ENCODE data around the gene CNTN5. TPM values are rescaled to one million over a fixed set of nuclear protein-coding genes. Genes with fewer than 3 reads are reported as not detected.

CNTN5 gene
- total RNA-seq, 1 donor from 2014 or later, result not detected

DNA sequence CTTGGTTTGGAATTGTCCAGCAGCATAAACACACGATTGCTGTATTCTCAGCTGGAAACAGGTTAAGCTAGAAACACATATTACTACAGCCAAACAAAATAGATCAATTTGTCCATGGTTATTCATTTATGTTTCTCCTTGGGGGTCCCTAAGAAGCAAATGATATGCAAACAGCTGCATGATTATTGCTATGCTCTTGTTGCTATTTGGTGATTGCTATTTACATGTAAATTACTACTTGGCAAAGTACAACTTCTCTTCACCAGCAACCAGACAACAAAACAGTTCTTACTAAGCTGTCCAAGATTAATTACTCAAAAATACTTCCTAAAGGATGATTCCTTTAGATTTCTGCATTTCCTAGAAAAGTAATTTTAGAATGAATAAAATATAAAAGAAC is 1098.4 kb downstream of the CNTN5 start:
- Mint-ChIP-seq H3K4me1 (ENCODE audit: low read depth) (no peaks in the 10 kb centered on the region), H3K27me3 (ENCODE audit: low read depth) (peaks cover 7% of the 10 kb centered on the region), H3K9me3 (ENCODE audit: low read depth) (no peaks in the 10 kb centered on the region), H3K4me3 (ENCODE audit: unreplicated experiment) (no peak overlapping the region), H3K27ac (ENCODE audit: unreplicated experiment) (no peak overlapping the region), H3K36me3 (ENCODE audit: low read depth) (no peaks in the 10 kb centered on the region)
- TF ChIP-seq, protein P1, sequence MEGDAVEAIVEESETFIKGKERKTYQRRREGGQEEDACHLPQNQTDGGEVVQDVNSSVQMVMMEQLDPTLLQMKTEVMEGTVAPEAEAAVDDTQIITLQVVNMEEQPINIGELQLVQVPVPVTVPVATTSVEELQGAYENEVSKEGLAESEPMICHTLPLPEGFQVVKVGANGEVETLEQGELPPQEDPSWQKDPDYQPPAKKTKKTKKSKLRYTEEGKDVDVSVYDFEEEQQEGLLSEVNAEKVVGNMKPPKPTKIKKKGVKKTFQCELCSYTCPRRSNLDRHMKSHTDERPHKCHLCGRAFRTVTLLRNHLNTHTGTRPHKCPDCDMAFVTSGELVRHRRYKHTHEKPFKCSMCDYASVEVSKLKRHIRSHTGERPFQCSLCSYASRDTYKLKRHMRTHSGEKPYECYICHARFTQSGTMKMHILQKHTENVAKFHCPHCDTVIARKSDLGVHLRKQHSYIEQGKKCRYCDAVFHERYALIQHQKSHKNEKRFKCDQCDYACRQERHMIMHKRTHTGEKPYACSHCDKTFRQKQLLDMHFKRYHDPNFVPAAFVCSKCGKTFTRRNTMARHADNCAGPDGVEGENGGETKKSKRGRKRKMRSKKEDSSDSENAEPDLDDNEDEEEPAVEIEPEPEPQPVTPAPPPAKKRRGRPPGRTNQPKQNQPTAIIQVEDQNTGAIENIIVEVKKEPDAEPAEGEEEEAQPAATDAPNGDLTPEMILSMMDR (IDR thresholded peaks at IDR 0.05), result no peak
- DNase-seq (ENCODE audit: low spot score), result no peak

DNA sequence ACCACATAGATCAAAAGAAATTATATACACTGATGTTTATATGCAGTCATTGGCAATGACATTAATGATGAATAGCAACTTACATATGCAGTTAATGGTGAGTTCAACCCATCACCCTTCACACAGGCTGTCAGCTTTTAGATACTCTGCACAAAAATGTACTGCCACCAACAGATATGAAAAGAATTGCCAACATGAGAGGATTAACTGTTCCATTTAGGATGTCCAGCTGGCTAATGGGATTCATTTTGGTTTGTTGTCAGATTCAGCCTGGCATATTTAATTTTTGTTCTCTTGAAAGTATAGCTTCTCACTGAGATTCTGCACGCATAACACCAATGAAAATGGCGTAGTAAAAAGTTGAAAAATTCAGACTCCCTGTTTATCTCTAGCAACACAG is 1112.4 kb downstream of the CNTN5 start:
- Mint-ChIP-seq H3K27ac (ENCODE audit: unreplicated experiment) (no peak overlapping the region), H3K9me3 (ENCODE audit: low read depth) (no peaks in the 10 kb centered on the region), H3K4me3 (ENCODE audit: unreplicated experiment) (no peak overlapping the region)

DNA sequence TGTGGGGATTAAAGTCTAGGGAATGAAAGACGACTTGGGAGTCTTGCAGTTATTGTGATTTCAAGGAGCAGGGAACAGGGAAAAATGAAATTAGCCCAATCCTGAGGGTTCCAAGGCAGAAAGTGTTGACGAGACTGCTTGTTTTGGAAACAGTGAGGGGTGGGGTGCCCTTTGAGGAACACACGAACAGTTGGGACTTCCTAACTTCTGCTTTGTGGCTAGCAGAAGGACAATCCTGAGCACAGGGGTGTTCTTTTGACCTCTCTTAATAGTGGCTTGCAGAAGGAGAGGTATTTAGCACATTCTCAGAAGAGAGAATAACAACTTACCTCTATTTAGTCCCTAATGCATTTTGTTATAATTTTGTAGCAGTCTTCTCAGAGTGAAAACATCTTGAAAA is 1120.5 kb downstream of the CNTN5 start:
- Mint-ChIP-seq H3K27ac (ENCODE audit: unreplicated experiment) (no peak overlapping the region), H3K4me3 (ENCODE audit: unreplicated experiment) (no peak overlapping the region), H3K27me3 (ENCODE audit: low read depth) (peaks cover 2% of the 10 kb centered on the region), H3K4me1 (ENCODE audit: low read depth) (no peaks in the 10 kb centered on the region), H3K9me3 (ENCODE audit: low read depth) (no peaks in the 10 kb centered on the region), H3K36me3 (ENCODE audit: low read depth) (no peaks in the 10 kb centered on the region)
- no peak for DNase-seq (ENCODE audit: low spot score)
- TF ChIP-seq, protein P1 (IDR thresholded peaks at IDR 0.05), result no peak

More for the DNA sequence above, 1112.4 kb downstream of the CNTN5 start:
- Mint-ChIP-seq H3K4me1 (ENCODE audit: low read depth) (no peaks in the 10 kb centered on the region), H3K36me3 (ENCODE audit: low read depth) (no peaks in the 10 kb centered on the region), H3K27me3 (ENCODE audit: low read depth) (peaks cover 6% of the 10 kb centered on the region)
- no peak for DNase-seq (ENCODE audit: low spot score)
- TF ChIP-seq, protein P1 (IDR thresholded peaks at IDR 0.05), result no peak

DNA sequence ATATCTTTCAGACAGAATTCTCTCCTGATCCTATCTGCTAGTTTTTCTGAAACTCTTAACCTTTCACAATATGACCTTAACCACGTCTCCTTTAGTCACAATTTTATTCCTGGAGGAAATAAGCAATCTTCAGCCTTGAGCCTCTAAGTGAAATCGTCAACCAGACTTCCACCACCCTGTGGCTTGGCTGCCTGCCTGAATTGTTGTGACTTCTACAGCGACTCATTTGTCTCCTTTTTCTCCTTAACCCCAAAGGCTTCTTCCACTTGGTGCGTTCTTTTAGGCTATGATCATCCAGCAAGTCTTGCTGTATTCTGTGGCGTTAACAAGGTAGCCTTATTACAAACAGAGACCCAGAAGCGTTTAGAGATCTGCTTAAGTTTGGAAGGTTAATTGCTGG is 1131.2 kb downstream of the CNTN5 start:
- peaks cover 6% of the 10 kb centered on the region for H3K27me3 Mint-ChIP-seq (ENCODE audit: low read depth)
- H3K36me3 Mint-ChIP-seq (ENCODE audit: low read depth), result no peaks in the 10 kb centered on the region
- TF ChIP-seq, protein P1 (IDR thresholded peaks at IDR 0.05), result no peak
- H3K27ac Mint-ChIP-seq (ENCODE audit: unreplicated experiment), result no peak overlapping the region
- DNase-seq (ENCODE audit: low spot score), result no peak
- no peak overlapping the region for H3K4me3 Mint-ChIP-seq (ENCODE audit: unreplicated experiment)
- peaks cover 2% of the 10 kb centered on the region for H3K9me3 Mint-ChIP-seq (ENCODE audit: low read depth)
- H3K4me1 Mint-ChIP-seq (ENCODE audit: low read depth), result no peaks in the 10 kb centered on the region

DNA sequence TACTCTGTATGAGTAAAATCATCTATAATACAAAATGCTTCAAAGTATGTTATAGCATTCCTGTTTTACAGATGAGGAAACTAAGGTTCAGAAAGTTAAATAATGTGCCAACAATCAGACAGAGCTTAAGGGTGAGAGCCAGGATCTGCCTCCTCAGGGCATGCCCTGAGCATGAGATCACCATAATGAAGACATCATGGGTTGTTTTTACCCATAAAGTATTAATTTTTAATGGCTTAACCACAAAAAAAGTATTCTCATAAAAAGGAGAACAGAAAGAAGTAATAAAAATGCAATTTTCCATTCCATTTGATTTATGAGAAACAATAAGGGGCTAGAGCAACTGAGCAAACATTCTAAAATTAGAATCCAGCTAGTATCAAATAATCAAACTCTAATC is 1132.0 kb downstream of the CNTN5 start:
- DNase-seq (ENCODE audit: low spot score), result no peak
- H3K27ac Mint-ChIP-seq (ENCODE audit: unreplicated experiment), result no peak overlapping the region
- TF ChIP-seq, protein P1 (IDR thresholded peaks at IDR 0.05), result no peak
- H3K4me1 Mint-ChIP-seq (ENCODE audit: low read depth), result no peaks in the 10 kb centered on the region
- H3K4me3 Mint-ChIP-seq (ENCODE audit: unreplicated experiment), result no peak overlapping the region
- no peaks in the 10 kb centered on the region for H3K36me3 Mint-ChIP-seq (ENCODE audit: low read depth)
- peaks cover 2% of the 10 kb centered on the region for H3K9me3 Mint-ChIP-seq (ENCODE audit: low read depth)
- H3K27me3 Mint-ChIP-seq (ENCODE audit: low read depth), result peaks cover 3% of the 10 kb centered on the region

Data from chondrocyte (in vitro differentiated cells).